Trophoblast cell (in vitro differentiated cells and primary cell): ENCODE measurements around the gene CYP4B1.
"Not testable (repeated sequence)": the region's sequence is repeated elsewhere in the genome, so short reads cannot be mapped to it uniquely, and the experiment has no call there.

Experiments
- DNase-seq, 2 donors: peaks; one replicate each; pipeline ENCODE4 v3.0.0-alpha.2; 2016
- H2AFZ ChIP-seq: 2 replicates; pipeline ENCODE4 v1.6.1; 2013; ENCODE audit warnings: low read length, moderate library complexity, mild to moderate bottlenecking; ENCODE audit not compliant: insufficient read depth, poor library complexity
- H2AK5ac ChIP-seq: 2 replicates; pipeline ENCODE4 v1.6.1; 2013; ENCODE audit warnings: mild to moderate bottlenecking, low read length
- H2BK120ac ChIP-seq: 2 replicates; pipeline ENCODE4 v1.6.1; 2013; ENCODE audit warnings: low read length, mild to moderate bottlenecking, moderate library complexity; ENCODE audit not compliant: insufficient read depth, poor library complexity
- H2BK12ac ChIP-seq: 2 replicates; pipeline ENCODE4 v1.6.1; 2013; ENCODE audit warnings: mild to moderate bottlenecking, low read length, moderate library complexity
- H2BK5ac ChIP-seq: 2 replicates; pipeline ENCODE4 v1.6.1; 2013; ENCODE audit warnings: low read length, low read depth, moderate library complexity, mild to moderate bottlenecking; ENCODE audit not compliant: poor library complexity
- H3K14ac ChIP-seq: 2 replicates; pipeline ENCODE4 v1.6.1; 2013; ENCODE audit warnings: mild to moderate bottlenecking, low read length
- H3K18ac ChIP-seq: 2 replicates; pipeline ENCODE4 v1.6.1; 2013; ENCODE audit warnings: mild to moderate bottlenecking, low read length
- H3K23ac ChIP-seq: 2 replicates; pipeline ENCODE4 v1.6.1; 2013; ENCODE audit warnings: low read length
- H3K27ac ChIP-seq: 2 replicates; pipeline ENCODE4 v1.5.1; 2013; ENCODE audit warnings: low read depth, mild to moderate bottlenecking, inconsistent platforms, low read length, moderate library complexity
- H3K27me3 ChIP-seq: 2 replicates; pipeline ENCODE4 v1.6.1; 2013; ENCODE audit warnings: inconsistent platforms, mild to moderate bottlenecking, low read length, moderate library complexity; ENCODE audit not compliant: insufficient read depth
- H3K36me3 ChIP-seq, 2 experiments: 1 replicate in 1 of 2; 2 replicates in 1 of 2; pipeline ENCODE4 v1.6.1; 2013; ENCODE audit warnings: low read length in 2 of 2, mild to moderate bottlenecking in 2 of 2, moderate library complexity in 1 of 2; ENCODE audit not compliant: insufficient read depth in 2 of 2, control insufficient read depth in 1 of 2
- H3K4ac ChIP-seq: 2 replicates; pipeline ENCODE4 v1.6.1; 2013; ENCODE audit warnings: low read depth, mild to moderate bottlenecking, low read length, moderate library complexity
- H3K4me1 ChIP-seq, 2 experiments: 1 replicate in 1 of 2; 2 replicates in 1 of 2; pipeline ENCODE4 v1.6.1; 2013; ENCODE audit warnings: low read length in 2 of 2, mild to moderate bottlenecking in 2 of 2, moderate library complexity in 1 of 2; ENCODE audit not compliant: insufficient read depth in 2 of 2, control insufficient read depth in 1 of 2
- H3K4me2 ChIP-seq: 2 replicates; pipeline ENCODE4 v1.6.1; 2013; ENCODE audit warnings: inconsistent platforms, mild to moderate bottlenecking, low read length, moderate library complexity
- H3K4me3 ChIP-seq: 2 replicates; pipeline ENCODE4 v1.5.1; 2013; ENCODE audit warnings: mild to moderate bottlenecking, low read depth, low read length, inconsistent platforms
- H3K79me1 ChIP-seq: one replicate; pipeline ENCODE4 v1.6.1; 2013; ENCODE audit warnings: low read length
- H3K79me2 ChIP-seq: 2 replicates; pipeline ENCODE4 v1.6.1; 2013; ENCODE audit warnings: low read length, mild to moderate bottlenecking; ENCODE audit not compliant: control insufficient read depth, insufficient read depth, poor library complexity
- H3K9ac ChIP-seq: 2 replicates; pipeline ENCODE4 v1.6.1; 2013; ENCODE audit warnings: mild to moderate bottlenecking, low read length
- H3K9me3 ChIP-seq: 2 replicates; pipeline ENCODE4 v1.6.1; 2013; ENCODE audit warnings: low read depth, mild to moderate bottlenecking, control low read depth, inconsistent platforms, low read length; ENCODE audit not compliant: insufficient read depth
- H4K12ac ChIP-seq: 2 replicates; pipeline ENCODE4 v1.6.1; 2013; ENCODE audit warnings: low read depth, mild to moderate bottlenecking, low read length, moderate library complexity
- H4K8ac ChIP-seq: 2 replicates; pipeline ENCODE4 v1.6.1; 2013; ENCODE audit warnings: low read depth, mild to moderate bottlenecking, low read length, moderate library complexity
- H4K91ac ChIP-seq: one replicate; pipeline ENCODE4 v1.6.1; 2013; ENCODE audit warnings: low read depth, mild to moderate bottlenecking, low read length, moderate library complexity
- WGBS: extraction: QIAGEN DNeasy Blood & Tissue Kit; methylation state at CpG from one replicate; pipeline ENCODE4 v1.1.7; 2013; ENCODE audit warnings: missing lambda C conversion rate; ENCODE audit not compliant: insufficient read length, insufficient coverage; ENCODE audit errors: extremely low coverage; 5-methylcytosine and 5-hydroxymethylcytosine counted together

CYP4B1 gene

GRCh38 chr1:46857660-46858065 is 58.8 kb downstream of the CYP4B1 start:
- not testable (repeated sequence) for H4K12ac ChIP-seq, H4K8ac ChIP-seq, DNase-seq, H3K27ac ChIP-seq, H3K4me1 ChIP-seq, H3K23ac ChIP-seq, H3K27me3 ChIP-seq, H2AFZ ChIP-seq, H3K79me1 ChIP-seq, H3K4me3 ChIP-seq, H3K36me3 ChIP-seq, H3K79me2 ChIP-seq, H3K14ac ChIP-seq, H2BK12ac ChIP-seq, H2BK5ac ChIP-seq, H4K91ac ChIP-seq, H3K9me3 ChIP-seq, H3K4ac ChIP-seq, H3K18ac ChIP-seq, H2AK5ac ChIP-seq, H3K9ac ChIP-seq, H3K4me2 ChIP-seq, H2BK120ac ChIP-seq
- WGBS: no CpG with 5 or more reads among the region's 8 CpGs

- Histone ChIP-seq H3K79me2 (no peaks in the 10 kb centered on the region), H4K91ac (no peak overlapping the region), H3K9me3 (no peaks in the 10 kb centered on the region), H3K27ac (no peak overlapping the region), H3K14ac (no peak overlapping the region), H3K36me3 (no peaks in the 10 kb centered on the region), H2AFZ (no peak overlapping the region), H2BK5ac (no peak overlapping the region), H3K4me2 (no peak overlapping the region), H2AK5ac (no peak overlapping the region), H3K79me1 (no peaks in the 10 kb centered on the region), H3K4ac (no peak overlapping the region), H3K4me1 (no peaks in the 10 kb centered on the region), H2BK120ac (no peak overlapping the region), H4K12ac (no peak overlapping the region), H3K4me3 (no peak overlapping the region), H3K18ac (no peak overlapping the region), H3K23ac (no peak overlapping the region), H3K9ac (no peak overlapping the region), H3K27me3 (no peaks in the 10 kb centered on the region), H2BK12ac (no peak overlapping the region), H4K8ac (no peak overlapping the region)
- no peak for DNase-seq
- WGBS: no CpG with 5 or more reads among the region's 2 CpGs
These were observed 63.5 kb downstream of the CYP4B1 start for GRCh38 chr1:46862348-46862747.
